ENCODE measurements around the gene BAG5. TPM values are rescaled to one million over a fixed set of nuclear protein-coding genes. Genes with fewer than 3 reads are reported as not detected.

BAG5 gene
- total and polyA plus RNA-seq, 2 of the 8 experiments (the other 6 are each of a cell fraction or from before 2014, with no cell fraction given): 7.4 to 29.5 TPM

DNA sequence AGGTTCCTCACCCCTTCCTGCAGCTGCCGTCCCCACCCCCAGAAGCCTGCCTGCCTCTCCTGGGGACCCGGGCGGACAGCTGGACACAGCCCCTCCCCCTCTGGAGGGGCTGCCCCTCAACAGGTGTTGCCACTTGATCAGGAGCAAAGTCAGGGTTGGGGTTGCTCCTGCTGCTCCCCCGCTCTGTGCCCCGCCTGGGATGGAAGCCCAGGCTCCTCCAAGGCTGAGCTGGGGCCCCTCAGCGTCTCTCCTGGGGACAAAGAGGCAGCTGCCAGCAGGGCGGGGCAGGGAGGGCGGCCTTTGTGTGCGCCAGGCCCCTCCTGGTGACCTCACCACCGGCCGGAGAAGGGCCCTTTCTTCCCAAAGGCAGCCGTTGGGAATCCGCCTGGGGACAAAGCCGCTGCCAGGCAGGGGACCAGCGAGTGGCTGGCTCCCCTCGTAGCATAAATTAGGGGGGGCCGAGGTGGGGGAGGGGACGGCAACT lies 19.8 kb downstream of the BAG5 start (continued):
- TF ChIP-seq KDM4A (IDR thresholded peaks at IDR 0.05; ENCODE audit: low read depth, low read length, severe bottlenecking): peak; percentile 38
- TF ChIP-seq FOSL1 (IDR thresholded peaks at IDR 0.05; ENCODE audit: insufficient read depth, low read depth, low read length): no peak
- TF ChIP-seq, protein P1, sequence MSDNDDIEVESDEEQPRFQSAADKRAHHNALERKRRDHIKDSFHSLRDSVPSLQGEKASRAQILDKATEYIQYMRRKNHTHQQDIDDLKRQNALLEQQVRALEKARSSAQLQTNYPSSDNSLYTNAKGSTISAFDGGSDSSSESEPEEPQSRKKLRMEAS (IDR thresholded peaks at IDR 0.05): peak; percentile 34; the same call in 1 of the 2 replicates
- no peak for TF ChIP-seq PHF8 (conservative IDR thresholded peaks at IDR 0.05; ENCODE audit: low read depth, low read length)
- no peak for TF ChIP-seq KDM5A (IDR thresholded peaks at IDR 0.05; ENCODE audit: low read length)
- TF ChIP-seq, protein P2, sequence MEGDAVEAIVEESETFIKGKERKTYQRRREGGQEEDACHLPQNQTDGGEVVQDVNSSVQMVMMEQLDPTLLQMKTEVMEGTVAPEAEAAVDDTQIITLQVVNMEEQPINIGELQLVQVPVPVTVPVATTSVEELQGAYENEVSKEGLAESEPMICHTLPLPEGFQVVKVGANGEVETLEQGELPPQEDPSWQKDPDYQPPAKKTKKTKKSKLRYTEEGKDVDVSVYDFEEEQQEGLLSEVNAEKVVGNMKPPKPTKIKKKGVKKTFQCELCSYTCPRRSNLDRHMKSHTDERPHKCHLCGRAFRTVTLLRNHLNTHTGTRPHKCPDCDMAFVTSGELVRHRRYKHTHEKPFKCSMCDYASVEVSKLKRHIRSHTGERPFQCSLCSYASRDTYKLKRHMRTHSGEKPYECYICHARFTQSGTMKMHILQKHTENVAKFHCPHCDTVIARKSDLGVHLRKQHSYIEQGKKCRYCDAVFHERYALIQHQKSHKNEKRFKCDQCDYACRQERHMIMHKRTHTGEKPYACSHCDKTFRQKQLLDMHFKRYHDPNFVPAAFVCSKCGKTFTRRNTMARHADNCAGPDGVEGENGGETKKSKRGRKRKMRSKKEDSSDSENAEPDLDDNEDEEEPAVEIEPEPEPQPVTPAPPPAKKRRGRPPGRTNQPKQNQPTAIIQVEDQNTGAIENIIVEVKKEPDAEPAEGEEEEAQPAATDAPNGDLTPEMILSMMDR (IDR thresholded peaks at IDR 0.05; ENCODE audit: control extremely low read depth in 1 of 3, insufficient read depth in 1 of 3, low read depth in 1 of 3, low read length in 3 of 3): no peak; a peak in 1 of 4 replicates
- no peak for TF ChIP-seq POU5F1 (IDR thresholded peaks at IDR 0.05; ENCODE audit: low read depth, low read length)
- TF ChIP-seq RFX5 (IDR thresholded peaks at IDR 0.05; ENCODE audit: borderline replicate concordance, low read depth, low read length): no peak
- 0 out of 2 replicates have a peak, but pooled peaks have one; percentile 7 for TF ChIP-seq JUN (IDR thresholded peaks at IDR 0.05; ENCODE audit: low read depth, low read length)
- no peak for TF ChIP-seq SIX5 (IDR thresholded peaks at IDR 0.05; ENCODE audit: low read depth, low read length)
- TF ChIP-seq CHD1 (IDR thresholded peaks at IDR 0.05; ENCODE audit: low read depth, low read length): no peak
- TF ChIP-seq BACH1 (IDR thresholded peaks at IDR 0.05; ENCODE audit: low read length): no peak
- TF ChIP-seq, protein P3, sequence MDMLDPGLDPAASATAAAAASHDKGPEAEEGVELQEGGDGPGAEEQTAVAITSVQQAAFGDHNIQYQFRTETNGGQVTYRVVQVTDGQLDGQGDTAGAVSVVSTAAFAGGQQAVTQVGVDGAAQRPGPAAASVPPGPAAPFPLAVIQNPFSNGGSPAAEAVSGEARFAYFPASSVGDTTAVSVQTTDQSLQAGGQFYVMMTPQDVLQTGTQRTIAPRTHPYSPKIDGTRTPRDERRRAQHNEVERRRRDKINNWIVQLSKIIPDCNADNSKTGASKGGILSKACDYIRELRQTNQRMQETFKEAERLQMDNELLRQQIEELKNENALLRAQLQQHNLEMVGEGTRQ (IDR thresholded peaks at IDR 0.05; ENCODE audit: low read length): no peak
- peak; percentile 36; the same call in 1 of the 2 replicates for TF ChIP-seq TAF1 (IDR thresholded peaks at IDR 0.05; ENCODE audit: low read depth, low read length)
- no peak for TF ChIP-seq KDM1A (IDR thresholded peaks at IDR 0.05; ENCODE audit: borderline replicate concordance, low read length)
- TF ChIP-seq POLR2A (IDR thresholded peaks at IDR 0.05; ENCODE audit: control extremely low read depth in 1 of 2, low read depth in 2 of 2, low read length in 2 of 2): no peak
- TF ChIP-seq CHD2 (IDR thresholded peaks at IDR 0.05; ENCODE audit: low read length): no peak

All from H1 (cell line).